Cardiac fibroblast (primary cell): ENCODE results near the gene MRPL21.

Source experiments
- DNase-seq, 2 donors: peaks; one replicate each; pipeline versions ENCODE4 v3.0.0 to v3.0.0-alpha.2; 2010; ENCODE audit warnings: low read depth in 2 of 2
- H3K4me3 ChIP-seq, 2 donors: replicated peaks in 1 of 2; 1 replicate in 1 of 2; 2 replicates in 1 of 2; pipeline ENCODE4 v1.5.1; 2011; ENCODE audit warnings: low read depth in 2 of 2, low read length in 2 of 2, mild to moderate bottlenecking in 2 of 2, moderate library complexity in 1 of 2
- TF ChIP-seq, protein P1 (sequence below): IDR thresholded peaks from one replicate; pipeline ENCODE4 v1.5.1; 2011; ENCODE audit warnings: low read depth, mild to moderate bottlenecking, low read length, inconsistent platforms

MRPL21 gene

GRCh38 chr11:68934666-68935065 is 31.0 kb upstream of the MRPL21 start:
- H3K4me3 ChIP-seq: no peak overlapping the region
- TF ChIP-seq, protein P1, sequence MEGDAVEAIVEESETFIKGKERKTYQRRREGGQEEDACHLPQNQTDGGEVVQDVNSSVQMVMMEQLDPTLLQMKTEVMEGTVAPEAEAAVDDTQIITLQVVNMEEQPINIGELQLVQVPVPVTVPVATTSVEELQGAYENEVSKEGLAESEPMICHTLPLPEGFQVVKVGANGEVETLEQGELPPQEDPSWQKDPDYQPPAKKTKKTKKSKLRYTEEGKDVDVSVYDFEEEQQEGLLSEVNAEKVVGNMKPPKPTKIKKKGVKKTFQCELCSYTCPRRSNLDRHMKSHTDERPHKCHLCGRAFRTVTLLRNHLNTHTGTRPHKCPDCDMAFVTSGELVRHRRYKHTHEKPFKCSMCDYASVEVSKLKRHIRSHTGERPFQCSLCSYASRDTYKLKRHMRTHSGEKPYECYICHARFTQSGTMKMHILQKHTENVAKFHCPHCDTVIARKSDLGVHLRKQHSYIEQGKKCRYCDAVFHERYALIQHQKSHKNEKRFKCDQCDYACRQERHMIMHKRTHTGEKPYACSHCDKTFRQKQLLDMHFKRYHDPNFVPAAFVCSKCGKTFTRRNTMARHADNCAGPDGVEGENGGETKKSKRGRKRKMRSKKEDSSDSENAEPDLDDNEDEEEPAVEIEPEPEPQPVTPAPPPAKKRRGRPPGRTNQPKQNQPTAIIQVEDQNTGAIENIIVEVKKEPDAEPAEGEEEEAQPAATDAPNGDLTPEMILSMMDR: no peak
- DNase-seq: no peak

- H3K4me3 ChIP-seq: no peak overlapping the region
- TF ChIP-seq, protein P1: no peak
- DNase-seq: no peak
Measured at GRCh38 chr11:68934321-68934645, 30.7 kb upstream of the MRPL21 start.

- DNase-seq: no peak
- TF ChIP-seq, protein P1: no peak
- H3K4me3 ChIP-seq: no peak overlapping the region
Measured at GRCh38 chr11:68933605-68934320, 30.1 kb upstream of the MRPL21 start.

DNA sequence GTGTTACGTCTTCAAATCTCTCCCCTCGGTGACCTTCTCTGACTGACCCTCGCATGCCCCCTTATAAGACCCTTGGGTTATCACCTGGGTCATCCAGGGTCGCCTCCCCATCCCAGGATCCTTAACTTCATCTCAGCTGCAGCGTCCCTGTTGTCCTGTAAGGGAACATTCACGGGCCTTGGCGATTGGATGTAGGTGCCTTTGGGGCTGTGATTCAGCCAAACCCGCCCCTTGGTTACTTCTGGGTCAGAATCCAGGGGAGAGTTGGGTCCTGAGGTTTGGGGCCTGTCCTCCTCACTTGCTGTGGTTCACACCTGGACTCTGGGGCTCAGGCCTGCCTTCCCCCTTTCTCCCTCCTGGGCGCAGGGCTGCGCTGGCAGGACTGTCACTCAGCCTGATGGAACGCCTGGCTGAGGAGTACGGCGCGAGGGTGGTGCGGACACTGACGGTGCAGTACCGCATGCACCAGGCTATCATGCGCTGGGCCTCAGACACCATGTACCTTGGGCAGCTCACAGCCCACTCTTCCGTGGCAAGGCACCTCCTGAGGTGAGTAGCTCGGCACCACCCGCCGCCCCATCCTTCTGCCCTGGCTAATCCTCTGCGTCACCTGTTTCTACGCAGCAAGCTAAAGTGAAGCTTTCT is 29.4 kb upstream of the MRPL21 start:
- TF ChIP-seq, protein P1: no peak
- no peak overlapping the region for H3K4me3 ChIP-seq
- DNase-seq: no peak

GRCh38 chr11:68932358-68932757 is 28.7 kb upstream of the MRPL21 start:
- H3K4me3 ChIP-seq: no peak overlapping the region
- TF ChIP-seq, protein P1: no peak
- DNase-seq: no peak

GRCh38 chr11:68931911-68932310 is 28.3 kb upstream of the MRPL21 start:
- DNase-seq: no peak
- TF ChIP-seq, protein P1: no peak
- no peak overlapping the region for H3K4me3 ChIP-seq
